ENCODE data around the gene ABHD15.

GRCh38 chr17:29566473-29567303, at the start of gene ABHD15:
- TF ChIP-seq CHD2 (IDR thresholded peaks at IDR 0.05; ENCODE audit: low read length, partially characterized antibody) (no peak), KDM1A (IDR thresholded peaks at IDR 0.05; ENCODE audit: low read depth) (0 out of 2 replicates have a peak, but pooled peaks have one; percentile 48), CTCF (IDR thresholded peaks at IDR 0.05) (no peak)

All from A549 (cell line).